Fibroblast of the aortic adventitia (primary cell): ENCODE measurements around the gene FAM168A. TPM values are rescaled to one million over a fixed set of nuclear protein-coding genes. Genes with fewer than 3 reads are reported as not detected.

ENCODE experiments used
- DNase-seq: peaks from one replicate; pipeline ENCODE4 v3.0.0-alpha.2; 2010; ENCODE audit warnings: low read depth
- H3K4me3 ChIP-seq: 2 replicates; pipeline ENCODE4 v1.5.1; 2011; ENCODE audit warnings: low read depth, mild to moderate bottlenecking, control low read depth, low read length, moderate library complexity
- CTCF ChIP-seq: IDR thresholded peaks from 2 replicates; pipeline ENCODE4 v1.5.1; 2011; ENCODE audit warnings: mild to moderate bottlenecking, low read length, control low read depth, inconsistent platforms; ENCODE audit not compliant: insufficient read depth
- total RNA-seq: library from RNA; depleted of rRNA; stranded (reverse); fragments of >200 nt; gene quantifications from 2 replicates; pipeline ENCODE4 v1.2.3, GENCODE V29; 2012; ENCODE audit warnings: low replicate concordance

The FAM168A gene
- total RNA-seq, 1 donor: 40.0 TPM

GRCh38 chr11:73461335-73461840, 136.5 kb downstream of the FAM168A start:
- H3K4me3 ChIP-seq: no peak overlapping the region
- no peak for TF ChIP-seq CTCF
- DNase-seq: no peak

GRCh38 chr11:73458201-73458600, 139.7 kb downstream of the FAM168A start:
- TF ChIP-seq CTCF: no peak
- no peak overlapping the region for H3K4me3 ChIP-seq
- DNase-seq: no peak

GRCh38 chr11:73454987-73455386, 142.9 kb downstream of the FAM168A start:
- no peak overlapping the region for H3K4me3 ChIP-seq
- DNase-seq: no peak
- no peak for TF ChIP-seq CTCF

GRCh38 chr11:73453562-73453961, 144.3 kb downstream of the FAM168A start:
- DNase-seq: peak; percentile 70
- no peak overlapping the region for H3K4me3 ChIP-seq
- TF ChIP-seq CTCF: no peak

- TF ChIP-seq CTCF: no peak
- no peak overlapping the region for H3K4me3 ChIP-seq
- no peak for DNase-seq
These were observed 145.2 kb downstream of the FAM168A start for GRCh38 chr11:73452726-73453125.

- no peak for TF ChIP-seq CTCF
- H3K4me3 ChIP-seq: no peak overlapping the region
- no peak for DNase-seq
These were observed 146.0 kb downstream of the FAM168A start for GRCh38 chr11:73451896-73452295.

- H3K4me3 ChIP-seq: no peak overlapping the region
- no peak for DNase-seq
- no peak for TF ChIP-seq CTCF
These were observed 151.1 kb downstream of the FAM168A start for GRCh38 chr11:73446766-73447165.
